Natural killer cell (primary cell): Measurements from ENCODE around the gene PDZD7. TPM values are rescaled to one million over a fixed set of nuclear protein-coding genes. Genes with fewer than 3 reads are reported as not detected.

Experiments
- ATAC-seq, 3 donors: fragments of 150-1000 bp in 2 of 3; fragments of 200-7000 bp in 1 of 3; cut with Tn5 transposase; 1 replicate in 1 of 3; 2 replicates in 2 of 3; pipeline ENCODE4 v1.10.0; 2021; ENCODE audit warnings: mild to moderate bottlenecking in 2 of 3, moderate library complexity in 2 of 3
- DNase-seq, 2 donors: peaks; one replicate each; pipeline versions ENCODE4 v3.0.0 to v3.0.0-alpha.2; 2013 to 2021; ENCODE audit warnings: mixed read lengths in 1 of 2
- H3K27ac ChIP-seq: one replicate; pipeline ENCODE4 v1.5.1; 2013; ENCODE audit warnings: mild to moderate bottlenecking, low read length
- H3K27me3 ChIP-seq: one replicate; pipeline ENCODE4 v1.6.1; 2013; ENCODE audit warnings: low read length; ENCODE audit not compliant: control insufficient read depth, insufficient read depth
- H3K36me3 ChIP-seq: one replicate; pipeline ENCODE4 v1.6.1; 2013; ENCODE audit warnings: low read length; ENCODE audit not compliant: control insufficient read depth, insufficient read depth
- H3K4me1 ChIP-seq: one replicate; pipeline ENCODE4 v1.6.1; 2013; ENCODE audit warnings: low read length; ENCODE audit not compliant: control insufficient read depth, insufficient read depth
- H3K4me3 ChIP-seq: one replicate; pipeline ENCODE4 v1.5.1; 2013; ENCODE audit warnings: low read length
- H3K9me3 ChIP-seq: one replicate; pipeline ENCODE4 v1.6.1; 2013; ENCODE audit warnings: low read length; ENCODE audit not compliant: control insufficient read depth, insufficient read depth
- H3K27ac Mint-ChIP-seq, 2 donors: one replicate each; pipeline ENCODE4 v1.8.0; 2022; ENCODE audit warnings: mild to moderate bottlenecking in 2 of 2, mixed read lengths in 2 of 2, moderate library complexity in 1 of 2
- H3K27me3 Mint-ChIP-seq, 2 donors: one replicate each; pipeline ENCODE4 v1.8.0; 2022; ENCODE audit warnings: low read depth in 2 of 2, mixed read lengths in 2 of 2
- H3K36me3 Mint-ChIP-seq: one replicate; pipeline ENCODE4 v1.8.0; 2022; ENCODE audit warnings: mixed read lengths
- H3K4me1 Mint-ChIP-seq, 2 donors: one replicate each; pipeline ENCODE4 v1.8.0; 2022; ENCODE audit warnings: mixed read lengths in 2 of 2
- H3K4me3 Mint-ChIP-seq: one replicate; pipeline ENCODE4 v1.8.0; 2022; ENCODE audit warnings: mild to moderate bottlenecking, moderate library complexity, mixed read lengths
- H3K9me3 Mint-ChIP-seq, 2 donors: one replicate each; pipeline ENCODE4 v1.8.0; 2022; ENCODE audit warnings: mixed read lengths in 2 of 2
- CTCF ChIP-seq: fragments of 200-600 bp; IDR thresholded peaks from one replicate; pipeline ENCODE4 v1.8.0; 2022; ENCODE audit warnings: antibody characterized with exemption
- WGBS: methylation state at CpG from one replicate; pipeline ENCODE4 v1.1.7; 2013; ENCODE audit warnings: missing lambda C conversion rate; ENCODE audit not compliant: insufficient coverage; 5-methylcytosine and 5-hydroxymethylcytosine counted together
- intact Hi-C: fragments of 100-400 bp; cut with micrococcal nuclease; formaldehyde crosslinking; loops from one replicate; pipeline ENCODE4 v1.14.2; 2022
- total RNA-seq, 4 donors: library from RNA; stranded (reverse); fragments of 120-200 nt in 1 of 4; gene quantifications; one replicate each; pipeline versions ENCODE4 v1.2.3 to v1.2.4, GENCODE V29; 2013 to 2022

PDZD7 gene
- total RNA-seq, 3 donors from 2014 or later (not counting 1 experiment from before 2014, with no cell fraction given), result 0.35 to 1.2 (median 0.52) TPM

- no peaks in the 10 kb centered on the region for H3K36me3 Mint-ChIP-seq
- Histone ChIP-seq H3K36me3 (no peaks in the 10 kb centered on the region), H3K27ac (no peak overlapping the region), H3K27me3 (peaks cover 24% of the 10 kb centered on the region), H3K9me3 (no peaks in the 10 kb centered on the region), H3K4me1 (peaks cover 9% of the 10 kb centered on the region), H3K4me3 (no peak overlapping the region)
- peaks cover 20 to 26% of the 10 kb centered on the region in 2 donors for H3K27me3 Mint-ChIP-seq
- intact Hi-C loops, result no loop called here
- no peak overlapping the region for H3K27ac Mint-ChIP-seq
- no peak overlapping the region for H3K4me3 Mint-ChIP-seq
- H3K4me1 Mint-ChIP-seq, result peaks cover 8 to 12% of the 10 kb centered on the region in 2 donors
- TF ChIP-seq CTCF, result no peak
- DNase-seq, result no peak
- ATAC-seq, result no peak
- no peaks in the 10 kb centered on the region for H3K9me3 Mint-ChIP-seq
Measured at GRCh38 chr10:101053516-101053915, 22.6 kb upstream of the PDZD7 start.

GRCh38 chr10:101052285-101052684, 21.4 kb upstream of the PDZD7 start:
- WGBS, result 97% methylated on average over 3 of the region's 3 CpGs
- H3K27me3 ChIP-seq, result peaks cover 34% of the 10 kb centered on the region
- H3K36me3 Mint-ChIP-seq, result no peaks in the 10 kb centered on the region

GRCh38 chr10:101050208-101051069, 19.5 kb upstream of the PDZD7 start:
- Mint-ChIP-seq H3K27me3 (peaks cover 44 to 47% of the 10 kb centered on the region in 2 donors), H3K36me3 (no peaks in the 10 kb centered on the region), H3K9me3 (no peaks in the 10 kb centered on the region), H3K4me1 (peaks cover 8 to 15% of the 10 kb centered on the region in 2 donors), H3K4me3 (peak overlapping the region; percentile 43), H3K27ac (no peak overlapping the region)
- Histone ChIP-seq H3K9me3 (no peaks in the 10 kb centered on the region), H3K4me3 (no peak overlapping the region), H3K4me1 (peaks cover 9% of the 10 kb centered on the region), H3K36me3 (no peaks in the 10 kb centered on the region), H3K27ac (no peak overlapping the region), H3K27me3 (peaks cover 36% of the 10 kb centered on the region)
- peak; percentile 81 to 98 (median 97) for ATAC-seq
- intact Hi-C loops, result no loop called here
- DNase-seq, result peak; percentile 80 to 82
- peak; percentile 81 for TF ChIP-seq CTCF
- WGBS, result 15% methylated on average over 42 of the region's 42 CpGs

More at GRCh38 chr10:101052285-101052684, 21.4 kb upstream of the PDZD7 start:
- Histone ChIP-seq H3K27ac (no peak overlapping the region), H3K9me3 (no peaks in the 10 kb centered on the region), H3K4me1 (peaks cover 9% of the 10 kb centered on the region), H3K36me3 (no peaks in the 10 kb centered on the region), H3K4me3 (no peak overlapping the region)
- intact Hi-C loops, result no loop called here
- no peak for TF ChIP-seq CTCF
- Mint-ChIP-seq H3K9me3 (no peaks in the 10 kb centered on the region), H3K4me3 (no peak overlapping the region), H3K27me3 (peaks cover 33% of the 10 kb centered on the region in 2 donors), H3K27ac (no peak overlapping the region), H3K4me1 (peaks cover 8 to 15% of the 10 kb centered on the region in 2 donors)
- ATAC-seq, result no peak
- no peak for DNase-seq
